ENCODE results near the gene HMGCLL1.

Gene HMGCLL1

GRCh38 chr6:55490871-55491270, 88.1 kb downstream of the HMGCLL1 start:
- no peak overlapping the region for H3K27ac ChIP-seq
- TF ChIP-seq ZFX (IDR thresholded peaks at IDR 0.05; ENCODE audit: borderline replicate concordance) (no peak), CTCF (IDR thresholded peaks at IDR 0.05) (no peak)

GRCh38 chr6:55474382-55474781, 104.6 kb downstream of the HMGCLL1 start:
- no peak overlapping the region for H3K27ac ChIP-seq

GRCh38 chr6:55473722-55474121, 105.3 kb downstream of the HMGCLL1 start:
- no peak for TF ChIP-seq CTCF (IDR thresholded peaks at IDR 0.05)
- TF ChIP-seq ZFX (IDR thresholded peaks at IDR 0.05; ENCODE audit: borderline replicate concordance): no peak

More at GRCh38 chr6:55474382-55474781, 104.6 kb downstream of the HMGCLL1 start:
- no peak for TF ChIP-seq CTCF (IDR thresholded peaks at IDR 0.05)
- TF ChIP-seq ZFX (IDR thresholded peaks at IDR 0.05; ENCODE audit: borderline replicate concordance): no peak

GRCh38 chr6:55469951-55470366, 109.0 kb downstream of the HMGCLL1 start:
- TF ChIP-seq CTCF (IDR thresholded peaks at IDR 0.05) (no peak), ZFX (IDR thresholded peaks at IDR 0.05; ENCODE audit: borderline replicate concordance) (no peak)
- H3K27ac ChIP-seq: no peak overlapping the region

More at GRCh38 chr6:55473722-55474121, 105.3 kb downstream of the HMGCLL1 start:
- no peak overlapping the region for H3K27ac ChIP-seq

GRCh38 chr6:55456016-55456415, 123.0 kb downstream of the HMGCLL1 start:
- TF ChIP-seq CTCF (IDR thresholded peaks at IDR 0.05) (no peak), ZFX (IDR thresholded peaks at IDR 0.05; ENCODE audit: borderline replicate concordance) (no peak)
- H3K27ac ChIP-seq: no peak overlapping the region

- no peak for TF ChIP-seq CTCF (IDR thresholded peaks at IDR 0.05)
- TF ChIP-seq ZFX (IDR thresholded peaks at IDR 0.05; ENCODE audit: borderline replicate concordance): no peak
- H3K27ac ChIP-seq: no peak overlapping the region
These were observed 129.0 kb downstream of the HMGCLL1 start for GRCh38 chr6:55450005-55450404.

- H3K27ac ChIP-seq: no peak overlapping the region
- peak; percentile 45 for TF ChIP-seq CTCF (IDR thresholded peaks at IDR 0.05)
- TF ChIP-seq ZFX (IDR thresholded peaks at IDR 0.05; ENCODE audit: borderline replicate concordance): no peak
These were observed 129.8 kb downstream of the HMGCLL1 start for GRCh38 chr6:55449225-55449624.

Measured in 22Rv1 (cell line).